ENCODE results near the gene MAGEC2. TPM values are rescaled to one million over a fixed set of nuclear protein-coding genes. Genes with fewer than 3 reads are reported as not detected.

MAGEC2 gene
- total and polyA plus RNA-seq, 3 donors from 2014 or later: 43.6 to 58.5 (median 52.8) TPM

- H3K4me3 ChIP-seq: no peak overlapping the region
- intact Hi-C loops (cut with DNase I; ENCODE audit: low total_unique reads): no loop called here
- no peaks in the 10 kb centered on the region for H3K4me1 ChIP-seq
- no peaks in the 10 kb centered on the region for H3K27me3 ChIP-seq
- no peak overlapping the region for H3K27ac ChIP-seq
- 92% methylated on average over 4 of the region's 5 CpGs; no CpG with 5 or more reads in 1 of the 2 donors for WGBS, 2 donors
- no peak for DNase-seq
- H3K9me3 ChIP-seq: no peaks in the 10 kb centered on the region
- TF ChIP-seq CTCF (IDR thresholded peaks at IDR 0.05) (no peak), POLR2A (IDR thresholded peaks at IDR 0.05) (no peak)
- H3K36me3 ChIP-seq (ENCODE audit: low read depth, missing control alignments): no peaks in the 10 kb centered on the region
Observed at GRCh38 chrX:142249721-142250120, 44.6 kb upstream of the MAGEC2 start.

- TF ChIP-seq CTCF (IDR thresholded peaks at IDR 0.05): no peak
- no peak for TF ChIP-seq POLR2A (IDR thresholded peaks at IDR 0.05)
- no peak for DNase-seq
- H3K4me1 ChIP-seq: no peaks in the 10 kb centered on the region
- 75% methylated on average over 4 of the region's 4 CpGs; no CpG with 5 or more reads in 1 of the 2 donors for WGBS, 2 donors
- no peak overlapping the region for H3K27ac ChIP-seq
- no peaks in the 10 kb centered on the region for H3K9me3 ChIP-seq
- no peaks in the 10 kb centered on the region for H3K36me3 ChIP-seq (ENCODE audit: low read depth, missing control alignments)
- intact Hi-C loops (cut with DNase I; ENCODE audit: low total_unique reads): no loop called here
- no peaks in the 10 kb centered on the region for H3K27me3 ChIP-seq
- H3K4me3 ChIP-seq: no peak overlapping the region
Observed at GRCh38 chrX:142244568-142244967, 39.5 kb upstream of the MAGEC2 start.

- no peak overlapping the region for H3K4me3 ChIP-seq
- DNase-seq: no peak
- H3K9me3 ChIP-seq: no peaks in the 10 kb centered on the region
- intact Hi-C loops (cut with DNase I; ENCODE audit: low total_unique reads): no loop called here
- no peaks in the 10 kb centered on the region for H3K4me1 ChIP-seq
- H3K36me3 ChIP-seq (ENCODE audit: low read depth, missing control alignments): no peaks in the 10 kb centered on the region
- TF ChIP-seq POLR2A (IDR thresholded peaks at IDR 0.05) (no peak), CTCF (IDR thresholded peaks at IDR 0.05) (no peak)
- WGBS, 2 donors: 40 to 75% methylated on average over 1 of the region's 1 CpG
- H3K27ac ChIP-seq: no peak overlapping the region
- H3K27me3 ChIP-seq: no peaks in the 10 kb centered on the region
Observed at GRCh38 chrX:142238536-142238935, 33.4 kb upstream of the MAGEC2 start.

- 50 to 67% methylated on average over 1 of the region's 1 CpG for WGBS, 2 donors
- H3K27ac ChIP-seq: no peak overlapping the region
Observed at GRCh38 chrX:142233400-142233799, 28.3 kb upstream of the MAGEC2 start.

More at GRCh38 chrX:142233400-142233799, 28.3 kb upstream of the MAGEC2 start:
- Histone ChIP-seq H3K36me3 (ENCODE audit: low read depth, missing control alignments) (no peaks in the 10 kb centered on the region), H3K9me3 (no peaks in the 10 kb centered on the region), H3K4me1 (no peaks in the 10 kb centered on the region), H3K27me3 (no peaks in the 10 kb centered on the region), H3K4me3 (no peak overlapping the region)
- TF ChIP-seq CTCF (IDR thresholded peaks at IDR 0.05): no peak
- TF ChIP-seq POLR2A (IDR thresholded peaks at IDR 0.05): no peak
- DNase-seq: no peak
- intact Hi-C loops (cut with DNase I; ENCODE audit: low total_unique reads): no loop called here
